ENCODE measurements around the gene CAMSAP3.

The CAMSAP3 gene

DNA sequence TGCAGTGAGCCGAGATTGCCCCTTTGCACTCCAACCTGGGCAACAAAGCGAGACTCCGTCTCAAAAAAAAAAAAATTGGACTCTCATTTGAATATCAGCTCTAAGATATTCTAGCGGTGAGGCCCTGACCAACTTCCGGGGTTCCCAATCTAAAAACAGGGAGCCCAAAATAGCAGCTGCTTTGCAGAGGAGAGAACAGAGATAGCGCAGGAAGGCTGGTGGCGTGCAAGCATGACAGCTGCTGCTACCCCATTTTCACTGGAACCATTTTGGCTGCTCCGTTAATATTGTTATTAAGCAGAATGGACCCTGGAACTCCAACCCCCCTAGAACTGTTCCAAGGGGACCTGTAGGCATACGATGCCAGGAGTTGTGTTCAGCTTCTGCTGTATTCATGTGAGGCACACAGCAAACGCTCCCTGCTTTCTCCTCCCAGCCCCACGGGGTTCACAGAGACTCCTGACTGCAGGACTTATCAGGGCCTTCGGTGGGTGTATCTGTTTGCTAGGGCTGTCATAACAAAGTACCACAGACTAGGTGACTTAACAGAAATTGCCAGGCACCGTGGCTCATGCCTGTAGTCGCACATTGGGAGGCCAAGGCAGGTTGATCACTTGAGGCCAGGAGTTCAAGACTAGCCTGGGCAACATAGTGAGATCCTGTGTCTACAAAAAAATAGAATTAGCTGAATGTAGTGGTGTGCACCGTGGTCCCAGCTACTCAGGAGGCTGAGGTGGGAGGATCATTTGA, 52.8 kb downstream of the CAMSAP3 start:
- DNase-seq: no peak

DNA sequence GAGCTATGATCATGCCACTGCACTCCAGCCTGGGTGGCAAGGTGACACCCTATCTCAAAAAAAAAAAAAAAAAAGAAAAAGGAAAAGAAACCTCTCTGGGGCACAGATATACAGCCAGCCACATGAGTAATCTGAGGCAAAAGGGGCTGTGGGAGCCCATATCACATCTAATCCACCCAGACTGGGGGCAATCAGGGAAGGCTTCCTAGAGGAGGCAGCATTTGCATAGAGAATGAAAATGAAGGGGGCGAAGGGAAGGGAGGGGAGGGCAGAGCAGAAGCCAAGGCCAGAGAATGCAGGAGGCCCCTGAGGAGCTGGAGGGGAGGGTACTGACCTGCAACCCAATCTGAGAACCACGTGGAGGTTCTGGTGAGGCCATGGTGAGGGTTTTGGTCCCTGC, 54.5 kb downstream of the CAMSAP3 start:
- no peak for DNase-seq

DNA sequence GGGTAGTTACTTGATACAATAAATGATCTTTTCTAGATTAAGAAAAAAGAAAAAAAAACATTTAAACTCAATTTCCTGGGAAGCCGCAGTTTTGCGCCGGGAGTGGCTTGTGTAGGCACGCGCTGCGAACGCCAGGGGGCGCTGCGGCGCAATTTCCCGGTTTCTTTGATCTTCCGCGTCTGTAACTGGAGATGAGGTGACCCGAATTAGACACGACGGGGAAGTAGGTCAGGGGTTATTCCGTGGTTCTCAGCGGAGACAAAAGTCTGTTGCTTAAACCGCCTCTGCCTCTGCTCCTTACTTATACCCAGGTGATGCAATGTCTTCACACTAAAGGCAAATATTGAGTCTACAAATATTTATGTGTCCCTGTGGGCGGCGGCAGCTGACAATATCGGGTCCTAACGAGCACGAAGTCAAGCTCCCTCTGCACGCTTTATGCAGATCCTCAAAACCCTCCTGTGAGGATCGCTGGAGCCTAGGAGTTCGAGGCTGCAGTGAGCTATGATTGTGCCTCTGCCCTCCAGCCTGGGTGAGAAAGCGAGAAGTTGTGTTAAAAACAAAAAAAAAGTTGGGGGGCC, 56.5 kb downstream of the CAMSAP3 start:
- peak; percentile 97 for DNase-seq

DNA sequence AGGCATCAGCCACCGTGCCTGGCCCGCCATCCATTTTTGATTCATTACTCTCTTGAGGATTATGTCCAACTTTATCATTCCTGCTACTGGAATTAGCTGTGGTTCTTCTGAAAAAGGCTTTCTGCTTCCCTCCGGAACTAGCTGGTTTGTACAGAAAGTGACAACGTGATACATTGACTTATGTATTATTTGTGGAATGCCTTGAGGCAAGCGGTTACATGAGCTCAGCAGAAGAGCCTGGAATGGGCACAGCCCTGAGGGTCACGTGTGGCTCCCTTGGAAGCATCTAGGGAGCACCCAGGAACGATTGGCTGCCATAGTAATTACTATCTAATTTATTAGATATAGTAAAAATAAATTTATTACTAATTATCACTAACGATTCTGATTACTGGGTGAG, 58.7 kb downstream of the CAMSAP3 start:
- no peak for DNase-seq

DNA sequence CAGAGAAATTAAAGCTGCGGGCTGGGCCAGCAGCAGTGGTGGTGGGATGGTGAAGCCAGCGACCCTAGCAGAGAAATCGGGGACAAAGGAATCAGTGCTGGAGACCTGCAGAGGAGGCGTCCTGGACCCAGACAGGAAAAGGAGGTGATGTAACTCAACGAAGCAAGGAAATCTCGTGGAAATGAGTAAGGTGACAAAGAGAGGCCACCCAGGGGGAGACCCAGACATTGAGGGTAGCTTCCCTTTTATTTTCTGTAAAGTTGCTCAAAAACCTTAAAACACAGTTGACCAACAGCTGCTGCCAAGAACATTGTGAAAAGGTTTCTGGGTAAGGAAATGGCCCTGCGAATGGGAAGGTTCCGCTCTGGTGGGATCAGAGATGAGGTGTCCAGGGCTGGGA, 59.9 kb downstream of the CAMSAP3 start:
- peak; percentile 90 for DNase-seq

DNA sequence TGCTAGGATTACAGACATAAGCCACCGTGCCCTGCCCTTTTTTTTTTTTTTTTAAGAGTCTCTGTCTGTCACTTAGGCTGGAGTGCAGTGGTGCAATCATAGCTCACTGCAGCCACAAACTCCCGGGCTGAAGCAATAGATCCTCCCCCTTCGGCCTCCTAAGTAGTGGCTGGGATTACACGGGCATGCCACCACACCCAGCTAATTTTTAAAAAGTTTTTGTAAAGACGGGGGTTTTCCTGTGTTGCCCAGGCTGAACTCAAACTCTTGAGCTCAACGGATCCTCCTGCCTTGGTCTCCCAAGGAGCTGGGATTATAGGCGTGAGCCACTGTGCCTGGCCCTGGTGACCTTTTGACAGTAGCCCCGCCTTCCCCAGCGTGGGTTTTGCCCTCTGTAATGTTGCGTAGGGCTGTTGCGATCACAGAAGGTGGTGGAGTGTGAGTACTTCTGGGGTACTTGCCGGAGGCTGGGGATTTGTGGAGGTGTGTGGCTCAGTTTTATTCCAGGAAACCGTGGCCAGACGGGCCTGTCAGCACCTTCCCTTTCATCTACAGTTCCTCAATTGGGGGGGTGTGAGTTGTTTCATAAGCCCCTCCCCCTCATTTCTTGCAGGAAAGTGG, 61.6 kb downstream of the CAMSAP3 start:
- DNase-seq: peak; percentile 94

DNA sequence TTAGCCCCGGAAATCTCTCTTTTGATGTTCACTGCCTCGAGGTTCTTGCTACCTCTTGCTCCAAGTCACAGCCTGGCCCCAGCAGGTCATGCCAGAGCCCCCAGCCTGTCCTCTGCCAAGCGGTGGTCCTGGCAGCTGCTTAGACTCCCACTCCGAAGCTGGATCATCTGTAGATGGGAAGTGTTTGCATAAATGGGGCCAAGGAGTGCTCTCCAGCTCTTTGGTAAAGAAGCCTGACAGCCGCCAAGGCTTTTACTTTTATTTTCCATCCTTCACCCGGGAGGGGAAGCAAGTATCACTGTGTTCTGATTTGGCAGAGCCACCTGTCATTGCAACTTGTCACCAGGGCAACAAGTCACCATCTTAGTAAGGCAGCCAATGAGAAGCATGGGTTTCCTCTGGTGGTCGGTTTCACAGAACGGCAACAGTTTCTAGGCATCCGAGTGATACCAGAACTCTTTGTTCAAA, 62.6 kb downstream of the CAMSAP3 start:
- peak; percentile 88 for DNase-seq

DNA sequence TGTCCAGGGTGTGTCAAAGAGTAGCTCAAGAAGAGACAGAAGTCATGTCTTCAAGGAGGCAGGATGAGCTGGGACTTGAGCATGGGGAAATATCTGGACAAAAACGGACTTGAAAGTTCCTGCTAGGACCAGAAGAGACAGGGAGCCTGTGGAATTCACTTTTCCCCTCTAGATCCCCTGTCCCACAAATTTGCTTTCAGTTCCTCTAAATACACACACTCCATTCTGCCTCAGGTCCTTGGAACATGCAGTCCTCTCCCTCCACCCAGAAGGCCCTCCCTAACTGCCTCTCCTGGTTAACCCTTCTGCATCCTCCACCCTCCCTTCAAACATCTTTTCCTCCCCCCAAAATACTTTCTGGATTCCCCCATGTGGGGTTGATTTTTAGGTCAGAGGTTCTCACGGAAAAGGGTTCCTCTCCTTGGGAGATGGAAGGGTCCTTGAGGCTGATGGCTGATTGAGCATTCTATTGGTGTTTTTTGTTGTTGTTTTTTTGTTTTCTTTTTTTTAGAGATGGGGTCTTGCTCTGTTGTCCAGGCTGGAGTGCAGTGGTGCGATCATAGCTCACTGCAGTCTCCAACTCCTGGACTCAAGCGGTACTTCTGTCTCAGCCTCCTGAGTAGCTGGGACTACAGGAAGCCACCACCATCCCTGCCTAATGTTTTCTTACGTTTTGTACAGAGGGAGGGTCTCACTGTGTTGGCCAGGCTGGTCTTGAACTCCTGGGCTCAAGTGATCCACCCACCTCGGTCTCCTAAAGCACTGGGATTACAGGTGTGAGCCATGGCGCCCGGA, 66.3 kb downstream of the CAMSAP3 start:
- DNase-seq: no peak

DNA sequence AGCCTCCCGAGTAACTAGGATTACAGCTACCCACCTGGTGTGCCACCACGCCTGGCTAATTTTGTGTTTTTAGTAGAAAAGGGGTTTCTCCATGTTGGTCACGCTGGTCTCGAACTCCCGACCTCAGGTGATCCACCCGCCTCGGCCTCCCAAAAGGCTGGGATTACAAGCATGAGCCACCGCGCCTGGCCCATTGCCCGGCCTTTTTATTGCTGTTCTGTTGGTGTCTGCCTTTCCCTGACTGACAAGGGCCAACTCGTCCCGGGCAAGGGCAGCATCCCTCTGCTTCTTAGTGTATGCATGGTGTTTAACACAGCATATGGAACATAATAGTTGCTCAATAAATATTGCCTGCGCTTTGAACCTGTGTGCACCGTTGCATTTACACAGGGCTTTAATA, 67.0 kb downstream of the CAMSAP3 start:
- DNase-seq: no peak

DNA sequence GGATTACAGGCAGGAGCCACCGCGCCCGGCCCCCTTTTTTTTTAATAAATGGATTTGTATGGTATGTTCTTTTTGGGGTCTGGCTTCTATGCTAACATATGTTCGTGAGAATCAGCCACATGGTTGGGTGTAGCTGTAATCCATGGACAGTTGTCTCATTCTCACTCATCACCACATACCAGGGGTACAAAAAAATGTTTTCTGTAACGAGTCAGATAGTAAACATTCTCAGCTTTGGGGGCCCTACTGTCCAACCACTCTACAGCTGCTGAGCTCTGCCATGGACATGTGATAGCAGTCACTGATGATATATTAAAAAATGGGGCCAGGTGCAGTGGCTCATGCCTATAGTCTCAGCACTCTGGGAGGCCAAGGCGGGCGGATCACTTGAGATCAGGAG, 68.0 kb downstream of the CAMSAP3 start:
- no peak for DNase-seq

DNA sequence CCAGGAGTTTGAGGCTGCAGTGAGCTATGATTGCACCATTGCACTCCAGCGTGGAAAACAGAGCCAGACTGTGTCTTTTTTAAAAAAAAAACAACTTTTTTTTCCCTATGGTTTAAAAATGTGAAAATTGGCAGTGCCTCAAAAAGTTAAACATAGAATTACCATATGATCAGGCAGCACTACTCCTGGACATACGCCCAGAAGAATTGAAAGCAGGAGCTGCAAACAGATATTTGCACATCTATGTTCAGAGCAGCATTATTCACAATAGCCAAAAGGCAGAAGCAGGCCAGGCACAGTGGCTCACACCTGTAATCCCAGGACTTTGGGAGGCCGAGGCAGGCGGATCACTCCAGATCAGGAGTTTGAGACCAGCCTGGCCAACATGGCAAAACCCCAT, 69.4 kb downstream of the CAMSAP3 start:
- no peak for DNase-seq

Measured in suppressor macrophage treated with lipopolysaccharide for 4 hours (primary cell).